K562 (cell line): ENCODE results near the gene SLC17A1.

Experiments used
- CEBPB ChIP-seq: fragments of 450-650 bp; IDR thresholded peaks from 2 replicates; pipeline ENCODE4 v1.6.1; 2016; ENCODE audit warnings: missing genetic modification characterization, missing compliant biosample characterization
- CTCF ChIP-seq, 3 experiments: IDR thresholded peaks in 2 of 3; conservative IDR thresholded peaks in 1 of 3; 2 replicates each; pipeline ENCODE4 v1.5.1; 2011 to 2012; ENCODE audit warnings: low read length in 3 of 3, mild to moderate bottlenecking in 3 of 3, control low read depth in 2 of 3, improper control_type of control experiment in 1 of 3, inconsistent platforms in 1 of 3, low read depth in 1 of 3, mixed read lengths in 1 of 3, moderate library complexity in 1 of 3; ENCODE audit not compliant: insufficient read depth in 2 of 3
- ELK3 ChIP-seq: fragments of 450-650 bp; formaldehyde crosslinking; IDR thresholded peaks from 2 replicates; pipeline ENCODE4 v1.4.0; 2020; ENCODE audit warnings: mild to moderate bottlenecking
- FOXP4 ChIP-seq: sonication (generic); formaldehyde crosslinking; IDR thresholded peaks from 2 replicates; pipeline ENCODE4 v1.8.0; 2022; ENCODE audit warnings: mild to moderate bottlenecking, missing genetic modification reagents, borderline replicate concordance
- MAFK ChIP-seq: IDR thresholded peaks from 2 replicates; pipeline ENCODE4 v1.6.1; 2011; ENCODE audit warnings: low read length, improper control_type of control experiment
- NBN ChIP-seq: fragments of 450-650 bp; IDR thresholded peaks from 2 replicates; pipeline ENCODE4 v1.6.1; 2016; ENCODE audit warnings: low read depth, mild to moderate bottlenecking
- PATZ1 ChIP-seq: fragments of 250-450 bp; sonication (Bioruptor Pico); IDR thresholded peaks from 2 replicates; pipeline ENCODE4 v1.5.0; 2020; ENCODE audit warnings: mild to moderate bottlenecking, borderline replicate concordance
- POLR2A ChIP-seq: fragments of 450-650 bp; conservative IDR thresholded peaks from 2 replicates; pipeline ENCODE4 v1.6.1; 2016
- POLR3A ChIP-seq: IDR thresholded peaks from 2 replicates; pipeline ENCODE4 v1.6.1; 2011; ENCODE audit warnings: borderline replicate concordance, mild to moderate bottlenecking, moderate library complexity; ENCODE audit not compliant: insufficient read length, insufficient read depth; ENCODE audit errors: extremely low read depth
- TOE1 ChIP-seq, 2 experiments: fragments of 450-650 bp in 1 of 2; sonication (generic) in 1 of 2; formaldehyde crosslinking in 1 of 2; IDR thresholded peaks; 2 replicates each; pipeline versions ENCODE4 v1.7.1 to v1.8.0; 2016 to 2022; ENCODE audit warnings: borderline replicate concordance in 2 of 2, mild to moderate bottlenecking in 2 of 2, antibody characterized with exemption in 1 of 2, inconsistent platforms in 1 of 2, low read depth in 1 of 2, missing genetic modification reagents in 1 of 2, moderate library complexity in 1 of 2
- ZHX1 ChIP-seq: fragments of 150-350 bp; conservative IDR thresholded peaks from 2 replicates; pipeline ENCODE4 v1.6.1; 2014; ENCODE audit warnings: low read length

GRCh38 chr6:25872814-25873213 is 41.0 kb upstream of the SLC17A1 start:
- TF ChIP-seq CTCF (IDR thresholded peaks at IDR 0.05 in 2 of 3, conservative IDR thresholded peaks at IDR 0.05 in 1 of 3; ENCODE audit: insufficient read depth in 2 of 3, low read depth in 1 of 3, low read length in 3 of 3) = no peak
- no peak for TF ChIP-seq TOE1 (IDR thresholded peaks at IDR 0.05; ENCODE audit: borderline replicate concordance)
- TF ChIP-seq TOE1 (CRISPR knock-in tag; IDR thresholded peaks at IDR 0.05; ENCODE audit: borderline replicate concordance, low read depth) = no peak
- no peak for TF ChIP-seq PATZ1 (CRISPR knock-in tag)
- TF ChIP-seq NBN = no peak
- no peak for TF ChIP-seq ZHX1
- no peak for TF ChIP-seq ELK3 (CRISPR knock-in tag)
- no peak for TF ChIP-seq FOXP4
- TF ChIP-seq CEBPB (tag) = no peak
- no peak for TF ChIP-seq POLR2A
- TF ChIP-seq MAFK = no peak
- no peak for TF ChIP-seq POLR3A
